ENCODE measurements around the gene CCND3.

The CCND3 gene

DNA sequence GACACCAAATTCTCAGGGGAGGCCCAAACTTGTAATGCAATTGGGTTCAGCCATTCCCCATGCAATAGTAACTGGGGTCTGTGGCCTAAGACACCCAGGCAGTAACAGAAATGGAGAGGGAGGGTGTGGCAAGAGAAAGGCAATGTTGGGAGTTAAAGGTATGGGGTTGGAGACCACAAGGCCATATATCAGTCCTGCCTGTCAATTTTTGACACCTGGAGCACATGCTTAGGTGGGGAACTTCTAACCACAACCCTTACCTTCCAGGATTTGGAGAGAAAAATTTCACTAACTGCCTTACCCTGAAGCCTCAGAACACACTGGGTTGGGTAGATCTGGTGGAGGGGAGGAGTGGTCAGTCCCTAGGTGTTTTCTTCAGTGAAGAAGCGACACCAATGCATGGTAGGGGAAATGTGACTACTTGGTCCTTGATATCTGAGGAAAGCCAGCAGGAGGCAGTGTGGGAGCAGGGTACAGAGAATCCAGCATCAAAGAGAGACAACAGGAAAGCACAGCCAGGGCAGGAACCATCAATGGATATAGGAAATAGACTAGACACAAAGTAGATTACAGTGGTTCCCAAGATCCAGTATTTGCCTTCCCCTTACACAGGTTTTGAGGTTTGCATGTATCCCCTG lies 39.6 kb downstream of the CCND3 start:
- no peak overlapping the region for H3K27ac ChIP-seq (ENCODE audit: low read depth, low read length)
- no peaks in the 10 kb centered on the region for H3K4me1 ChIP-seq (ENCODE audit: control insufficient read depth, insufficient read depth, low read length)
- H3K36me3 ChIP-seq (ENCODE audit: control insufficient read depth, insufficient read depth, low read length), result peaks cover 11% of the 10 kb centered on the region

DNA sequence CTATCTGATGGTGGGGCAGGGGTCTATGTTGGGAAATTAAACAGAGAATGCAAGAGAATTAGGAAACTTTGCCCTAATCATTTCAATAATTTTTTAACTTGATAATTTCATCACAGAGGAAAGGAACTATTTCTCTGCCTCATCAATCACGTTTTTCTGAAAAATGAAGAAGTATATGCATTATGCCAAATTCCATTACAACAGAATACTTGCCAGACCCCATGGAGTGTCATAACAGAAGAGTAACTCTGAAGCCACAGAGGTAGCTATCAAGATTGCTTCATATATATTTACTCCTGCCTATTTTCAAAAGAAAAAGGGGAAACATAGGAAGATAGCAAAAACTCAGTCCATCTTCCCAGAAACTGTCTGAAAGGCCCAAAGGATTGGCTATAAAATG lies 40.7 kb downstream of the CCND3 start:
- no peak overlapping the region for H3K4me3 ChIP-seq (ENCODE audit: low read length)
- no peak overlapping the region for H3K27ac ChIP-seq (ENCODE audit: low read depth, low read length)
- no peak overlapping the region for H3K9ac ChIP-seq (ENCODE audit: low read length)
- no peaks in the 10 kb centered on the region for H3K27me3 ChIP-seq (ENCODE audit: control insufficient read depth, insufficient read depth, low read length)
- peaks cover 2% of the 10 kb centered on the region for H3K4me1 ChIP-seq (ENCODE audit: control insufficient read depth, insufficient read depth, low read length)
- H3K36me3 ChIP-seq (ENCODE audit: control insufficient read depth, insufficient read depth, low read length), result peaks cover 6% of the 10 kb centered on the region

More for the DNA sequence above, 39.6 kb downstream of the CCND3 start:
- Histone ChIP-seq H3K4me3 (ENCODE audit: low read length) (no peak overlapping the region), H3K27me3 (ENCODE audit: control insufficient read depth, insufficient read depth, low read length) (no peaks in the 10 kb centered on the region), H3K9ac (ENCODE audit: low read length) (no peak overlapping the region)

DNA sequence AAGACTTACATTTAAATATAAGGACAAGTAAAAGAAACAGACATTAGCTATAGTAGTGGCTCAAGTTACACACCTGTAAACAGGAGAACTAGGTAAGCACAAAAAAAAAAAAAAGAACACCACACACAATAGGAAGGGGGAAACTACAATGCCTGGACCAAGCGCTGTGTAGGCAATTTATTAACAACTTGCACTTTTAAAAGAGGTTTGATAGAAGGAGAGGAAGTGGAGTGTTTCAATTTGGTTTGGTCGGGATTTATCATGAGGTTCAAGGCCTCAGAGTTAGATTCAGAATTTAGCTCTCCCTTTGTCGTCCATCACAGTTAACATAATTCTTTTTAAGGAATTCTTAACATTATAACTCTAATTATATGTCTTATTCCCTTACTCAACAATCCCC lies 45.3 kb downstream of the CCND3 start:
- Histone ChIP-seq H3K36me3 (ENCODE audit: control insufficient read depth, insufficient read depth, low read length) (no peaks in the 10 kb centered on the region), H3K27me3 (ENCODE audit: control insufficient read depth, insufficient read depth, low read length) (no peaks in the 10 kb centered on the region), H3K4me1 (ENCODE audit: control insufficient read depth, insufficient read depth, low read length) (peaks cover 4% of the 10 kb centered on the region), H3K4me3 (ENCODE audit: low read length) (no peak overlapping the region), H3K27ac (ENCODE audit: low read depth, low read length) (no peak overlapping the region), H3K9ac (ENCODE audit: low read length) (no peak overlapping the region)

DNA sequence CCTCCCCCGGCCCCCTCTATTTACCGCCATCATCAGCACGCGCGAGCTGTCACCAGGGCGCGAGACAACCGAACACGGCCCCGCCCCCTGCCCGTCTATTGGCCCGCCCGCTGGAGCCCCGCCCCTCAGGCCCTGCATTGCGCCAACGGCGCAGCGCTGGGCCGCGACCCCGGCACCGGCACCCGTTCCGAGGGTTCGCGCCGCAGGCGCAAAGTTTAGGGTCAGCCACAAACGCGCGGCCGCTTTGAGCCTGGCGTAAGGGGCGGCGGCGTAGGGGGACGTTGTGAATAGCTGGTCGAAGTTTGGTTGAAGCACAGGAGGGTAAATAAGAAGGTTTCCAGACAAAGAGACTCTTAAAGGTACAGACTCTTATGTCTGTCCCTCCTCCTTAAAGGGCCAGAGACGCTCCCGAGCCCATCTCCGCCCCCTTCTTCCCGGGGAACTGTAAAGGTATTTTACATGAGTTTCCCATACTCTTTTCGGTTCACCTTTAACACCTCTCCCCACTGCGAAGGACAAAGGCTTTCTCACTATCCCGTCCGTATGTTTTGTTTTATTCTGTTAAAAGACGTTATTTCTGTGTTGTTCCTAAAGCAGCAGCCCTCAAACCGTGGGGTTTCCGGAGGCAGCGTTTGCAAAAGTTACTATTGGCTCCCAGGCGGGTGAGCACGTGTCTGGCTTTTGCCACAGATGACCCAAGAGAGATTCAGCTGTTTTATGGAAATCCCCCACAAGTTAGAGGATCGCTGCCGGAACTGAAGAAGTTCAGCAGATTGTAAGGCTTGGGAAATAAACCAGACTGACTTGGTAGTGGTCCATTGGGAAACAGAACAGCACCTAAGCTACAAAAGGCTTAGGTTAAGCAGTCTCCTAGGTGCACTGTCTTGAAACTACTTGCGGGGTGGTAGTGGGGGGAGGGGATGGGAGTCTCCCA lies 46.0 kb downstream of the CCND3 start, which contains the start of gene USP49:
TSS of gene USP49 (minus strand) at position 76 of the 934 bp plus-strand sequence. CDS start 88,392 bp downstream, outside the sequence.
- H3K9ac ChIP-seq (ENCODE audit: low read length), result peak within 1 kb of the TSS; percentile 22
- H3K36me3 ChIP-seq (ENCODE audit: control insufficient read depth, insufficient read depth, low read length), result no peaks in the 10 kb centered on the region
- H3K4me3 ChIP-seq (ENCODE audit: low read length), result peak within 1 kb of the TSS; percentile 68
- no peaks in the 10 kb centered on the region for H3K27me3 ChIP-seq (ENCODE audit: control insufficient read depth, insufficient read depth, low read length)
- peaks cover 4% of the 10 kb centered on the region for H3K4me1 ChIP-seq (ENCODE audit: control insufficient read depth, insufficient read depth, low read length)
- H3K27ac ChIP-seq (ENCODE audit: low read depth, low read length), result peak within 1 kb of the TSS; percentile 76

DNA sequence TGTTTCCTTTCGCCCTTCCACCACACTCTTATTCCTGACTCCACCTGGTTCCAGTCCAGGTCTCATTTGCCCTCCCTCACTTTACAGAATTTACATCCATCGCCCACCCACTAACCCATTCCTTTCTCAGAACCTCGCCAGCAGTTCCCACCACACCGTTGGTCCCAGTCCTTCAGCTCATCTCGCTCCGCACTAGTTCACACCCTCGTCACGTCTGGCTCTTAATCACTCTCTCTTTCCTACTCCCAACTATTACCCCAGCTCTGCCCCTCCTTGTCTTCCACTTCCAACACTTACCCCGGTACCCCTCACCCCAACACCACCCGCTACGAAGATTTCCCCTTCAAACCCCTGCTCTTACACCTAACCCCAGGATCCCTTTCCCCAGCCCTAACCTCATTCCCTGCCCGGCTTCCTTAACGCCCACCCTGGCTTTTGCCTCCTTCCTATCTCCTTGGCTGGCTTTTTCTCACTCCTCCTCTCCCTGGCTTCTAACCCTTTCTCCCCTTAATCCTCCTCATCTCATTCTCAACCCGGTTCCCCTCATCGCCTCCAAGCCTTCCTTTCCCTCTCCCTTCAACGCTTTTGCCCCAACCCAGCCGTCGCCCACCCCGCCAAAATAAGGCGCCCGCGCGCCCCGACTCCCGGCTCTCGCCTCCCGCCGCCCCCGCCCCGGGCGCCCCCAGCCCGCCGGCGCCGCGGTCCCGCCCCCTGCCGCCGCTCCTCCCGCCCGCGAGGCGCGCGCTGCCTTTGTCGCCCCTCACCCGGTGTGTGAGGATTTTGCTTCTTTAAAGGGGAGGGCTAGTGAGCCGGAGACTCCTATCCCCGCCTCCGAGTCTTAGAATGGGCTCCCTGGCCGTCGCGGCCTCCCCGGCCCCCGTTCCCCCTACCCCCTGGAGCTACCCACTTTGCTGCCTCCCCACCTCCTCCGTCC lies 47.0 kb downstream of the CCND3 start:
- H3K4me3 ChIP-seq (ENCODE audit: low read length), result peak overlapping the region; percentile 67
- no peak overlapping the region for H3K9ac ChIP-seq (ENCODE audit: low read length)
- H3K36me3 ChIP-seq (ENCODE audit: control insufficient read depth, insufficient read depth, low read length), result no peaks in the 10 kb centered on the region
- no peak overlapping the region for H3K27ac ChIP-seq (ENCODE audit: low read depth, low read length)
- H3K4me1 ChIP-seq (ENCODE audit: control insufficient read depth, insufficient read depth, low read length), result peaks cover 4% of the 10 kb centered on the region
- H3K27me3 ChIP-seq (ENCODE audit: control insufficient read depth, insufficient read depth, low read length), result no peaks in the 10 kb centered on the region

DNA sequence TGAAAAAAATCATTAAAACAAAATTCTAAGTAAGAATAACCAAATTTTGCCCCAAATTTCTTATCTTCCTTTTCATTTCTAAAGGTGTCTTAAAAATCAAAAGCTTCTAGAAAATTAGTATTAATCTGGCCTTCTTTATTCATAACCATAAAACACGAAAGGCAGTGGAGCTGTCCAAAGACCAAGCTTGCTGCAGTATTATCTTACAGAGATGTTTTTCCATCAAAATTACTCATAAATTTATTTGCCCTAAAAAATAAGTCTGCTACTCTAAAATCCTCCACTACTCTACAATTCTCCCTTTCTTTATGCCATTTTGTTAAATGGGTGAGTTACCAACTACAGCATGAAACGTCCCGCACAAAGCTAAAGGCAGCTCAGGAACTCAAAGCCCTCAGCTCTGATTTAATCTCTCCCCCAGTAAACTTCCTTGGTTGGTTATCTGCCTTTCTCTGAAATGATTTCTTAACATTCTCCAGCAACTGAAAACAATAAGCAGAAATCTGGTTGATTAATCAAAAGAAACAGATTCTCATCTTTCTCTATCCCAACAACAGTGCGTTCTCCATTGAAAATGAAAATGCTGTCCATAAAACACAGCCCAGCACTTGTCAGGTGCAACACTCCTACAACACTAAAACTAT lies 48.6 kb downstream of the CCND3 start:
- Histone ChIP-seq H3K9ac (ENCODE audit: low read length) (no peak overlapping the region), H3K36me3 (ENCODE audit: control insufficient read depth, insufficient read depth, low read length) (no peaks in the 10 kb centered on the region), H3K4me1 (ENCODE audit: control insufficient read depth, insufficient read depth, low read length) (peaks cover 4% of the 10 kb centered on the region), H3K27me3 (ENCODE audit: control insufficient read depth, insufficient read depth, low read length) (no peaks in the 10 kb centered on the region), H3K4me3 (ENCODE audit: low read length) (no peak overlapping the region), H3K27ac (ENCODE audit: low read depth, low read length) (no peak overlapping the region)

DNA sequence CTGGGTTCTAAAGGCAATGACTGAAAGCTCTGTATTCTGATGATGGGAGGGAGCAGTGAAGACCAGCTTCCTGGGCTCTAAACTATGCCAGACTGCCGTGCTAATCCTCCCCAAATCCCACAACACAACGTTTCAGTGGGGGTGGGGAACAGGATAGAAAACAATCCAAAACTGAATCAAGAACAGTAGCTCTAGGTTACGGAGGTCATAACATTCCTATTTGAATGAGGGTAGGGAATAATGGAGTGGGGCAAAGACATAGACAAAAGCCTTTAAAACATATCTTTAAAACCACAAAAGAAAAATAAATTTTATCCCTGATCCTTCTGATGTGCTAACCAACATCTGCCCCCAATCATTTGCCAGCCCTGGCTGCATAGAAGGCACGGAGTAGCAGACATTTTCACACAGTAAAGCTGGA lies 54.3 kb downstream of the CCND3 start:
- H3K4me1 ChIP-seq (ENCODE audit: control insufficient read depth, insufficient read depth, low read length), result no peaks in the 10 kb centered on the region
- H3K9ac ChIP-seq (ENCODE audit: low read length), result no peak overlapping the region
- no peaks in the 10 kb centered on the region for H3K36me3 ChIP-seq (ENCODE audit: control insufficient read depth, insufficient read depth, low read length)
- no peak overlapping the region for H3K27ac ChIP-seq (ENCODE audit: low read depth, low read length)
- no peak overlapping the region for H3K4me3 ChIP-seq (ENCODE audit: low read length)
- no peaks in the 10 kb centered on the region for H3K27me3 ChIP-seq (ENCODE audit: control insufficient read depth, insufficient read depth, low read length)

DNA sequence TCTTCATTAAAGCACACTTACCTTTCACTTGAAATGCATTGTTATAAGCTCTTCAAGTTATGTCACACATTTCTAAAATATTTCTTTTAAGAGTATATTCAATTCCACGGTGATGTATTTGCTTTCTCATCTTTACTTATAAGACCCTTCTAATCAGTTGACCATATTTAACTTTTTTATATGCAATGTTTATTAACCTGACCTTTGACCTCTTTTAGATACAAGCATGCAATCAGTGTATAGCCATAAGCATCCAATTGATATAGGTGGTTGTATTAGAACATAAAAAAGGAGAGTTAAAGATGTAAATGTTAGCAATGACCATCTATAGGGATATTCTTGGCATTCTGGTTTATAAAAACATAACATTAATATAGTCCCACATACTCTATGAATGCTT lies 55.7 kb downstream of the CCND3 start:
- no peaks in the 10 kb centered on the region for H3K36me3 ChIP-seq (ENCODE audit: control insufficient read depth, insufficient read depth, low read length)

DNA sequence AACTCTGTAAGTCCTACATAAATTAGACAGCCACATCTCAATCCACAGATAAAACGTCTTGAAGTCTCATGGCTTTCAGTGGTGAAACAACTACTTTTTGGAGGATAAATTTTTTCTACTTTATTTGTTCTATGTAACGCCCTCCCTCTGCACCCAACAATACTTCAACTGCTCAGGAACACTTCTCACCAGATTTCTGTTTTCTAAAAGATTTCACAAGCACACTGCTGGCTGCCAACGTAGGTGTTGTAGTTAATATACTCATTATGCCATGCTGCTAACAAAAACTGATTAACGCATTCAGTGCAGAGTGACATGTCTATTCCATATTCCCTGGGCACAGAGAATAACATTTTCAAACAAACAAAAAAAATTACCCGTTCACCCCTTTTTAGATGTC lies 56.7 kb downstream of the CCND3 start:
- no peak overlapping the region for H3K27ac ChIP-seq (ENCODE audit: low read depth, low read length)

More for the DNA sequence above, 55.7 kb downstream of the CCND3 start:
- Histone ChIP-seq H3K27me3 (ENCODE audit: control insufficient read depth, insufficient read depth, low read length) (no peaks in the 10 kb centered on the region), H3K27ac (ENCODE audit: low read depth, low read length) (no peak overlapping the region), H3K4me1 (ENCODE audit: control insufficient read depth, insufficient read depth, low read length) (no peaks in the 10 kb centered on the region), H3K4me3 (ENCODE audit: low read length) (no peak overlapping the region), H3K9ac (ENCODE audit: low read length) (no peak overlapping the region)

More for the DNA sequence above, 56.7 kb downstream of the CCND3 start:
- Histone ChIP-seq H3K4me3 (ENCODE audit: low read length) (no peak overlapping the region), H3K36me3 (ENCODE audit: control insufficient read depth, insufficient read depth, low read length) (no peaks in the 10 kb centered on the region), H3K9ac (ENCODE audit: low read length) (no peak overlapping the region), H3K27me3 (ENCODE audit: control insufficient read depth, insufficient read depth, low read length) (no peaks in the 10 kb centered on the region), H3K4me1 (ENCODE audit: control insufficient read depth, insufficient read depth, low read length) (no peaks in the 10 kb centered on the region)
